SK-N-MC (cell line): ENCODE measurements around the gene PCDH7.

Source experiments
- EZH2 ChIP-seq: fragments of 200-600 bp; sonication (generic); IDR thresholded peaks from one replicate; pipeline ENCODE4 v1.6.1; 2017; ENCODE audit warnings: antibody characterized with exemption
- FOXP2 ChIP-seq: optimal IDR thresholded peaks from 2 replicates; pipeline ENCODE3; 2011; ENCODE audit warnings: mild to moderate bottlenecking, moderate library complexity; ENCODE audit not compliant: insufficient read depth; ENCODE audit errors: extremely low read length, control extremely low read depth
- POLR2AphosphoS5 ChIP-seq: IDR thresholded peaks from 2 replicates; pipeline ENCODE4 v1.6.1; 2012; ENCODE audit warnings: mild to moderate bottlenecking, low read depth, low read length, borderline replicate concordance

DNA sequence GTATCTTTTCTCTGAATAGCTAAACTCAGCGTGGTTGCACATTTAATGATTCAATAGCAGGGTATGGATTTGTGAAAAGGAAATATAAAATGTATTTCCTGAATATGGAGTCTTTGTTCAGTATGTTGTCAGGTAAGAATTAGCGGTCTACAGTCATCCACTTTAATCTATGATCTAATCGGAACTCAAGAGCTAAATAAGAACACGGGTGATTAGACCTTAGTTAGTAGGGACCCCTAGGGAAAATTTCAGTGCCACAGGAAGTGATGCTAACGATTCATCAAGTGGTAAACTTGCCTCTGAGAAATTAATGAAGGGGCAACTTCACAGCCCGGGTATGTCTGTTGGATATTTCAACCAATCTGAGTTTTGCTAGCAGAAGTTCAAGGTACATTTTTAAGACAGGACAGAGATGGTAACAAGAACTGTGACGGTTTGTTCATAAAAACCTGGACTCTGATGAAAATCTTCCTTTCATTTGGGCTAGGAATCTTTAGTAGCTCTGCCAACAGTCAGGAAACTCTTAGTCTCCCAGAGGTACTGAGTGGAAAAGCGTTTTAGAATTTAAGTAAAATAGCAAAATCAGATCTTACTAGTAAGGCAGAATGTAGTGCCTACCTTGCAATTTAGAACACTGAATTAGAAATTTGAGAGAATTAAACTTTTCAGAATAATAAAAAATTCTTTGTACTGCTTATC, 47.1 kb downstream of the PCDH7 start:
- TF ChIP-seq EZH2: no peak
- no peak for TF ChIP-seq POLR2AphosphoS5
- TF ChIP-seq FOXP2: no peak
